H9 (cell line): Measurements from ENCODE around the gene TMEM98. TPM values are rescaled to one million over a fixed set of nuclear protein-coding genes. Genes with fewer than 3 reads are reported as not detected.
"Not testable (repeated sequence)": the region's sequence is repeated elsewhere in the genome, so short reads cannot be mapped to it uniquely, and the experiment has no call there.

ENCODE experiments used
- DNase-seq: peaks from one replicate; pipeline ENCODE4 v3.0.0-alpha.2; 2017
- H2AFZ ChIP-seq: one replicate; pipeline ENCODE4 v1.6.1; 2013; ENCODE audit warnings: mild to moderate bottlenecking, low read length, control low read depth, moderate library complexity
- H2AK5ac ChIP-seq: 2 replicates; pipeline ENCODE4 v1.6.1; 2013; ENCODE audit warnings: low read length, control low read depth, mixed read lengths; ENCODE audit not compliant: insufficient read length
- H2BK120ac ChIP-seq: one replicate; pipeline ENCODE4 v1.6.1; 2013; ENCODE audit warnings: low read depth, mild to moderate bottlenecking, low read length, control low read depth, inconsistent platforms; ENCODE audit not compliant: poor library complexity, severe bottlenecking
- H2BK12ac ChIP-seq: 2 replicates; pipeline ENCODE4 v1.6.1; 2013; ENCODE audit warnings: low read length, control low read depth, mixed read lengths, low read depth; ENCODE audit not compliant: insufficient read length
- H2BK15ac ChIP-seq: 2 replicates; pipeline ENCODE4 v1.6.1; 2013; ENCODE audit warnings: low read depth, low read length, control low read depth
- H2BK20ac ChIP-seq: one replicate; pipeline ENCODE4 v1.6.1; 2013; ENCODE audit warnings: low read depth, mild to moderate bottlenecking, low read length, control low read depth, inconsistent platforms; ENCODE audit not compliant: poor library complexity, severe bottlenecking
- H2BK5ac ChIP-seq: 2 replicates; pipeline ENCODE4 v1.6.1; 2013; ENCODE audit warnings: low read length, control low read depth, mixed read lengths; ENCODE audit not compliant: insufficient read length
- H3K14ac ChIP-seq: 2 replicates; pipeline ENCODE4 v1.6.1; 2013; ENCODE audit warnings: low read length, control low read depth; ENCODE audit not compliant: insufficient read depth
- H3K18ac ChIP-seq: 2 replicates; pipeline ENCODE4 v1.6.1; 2013; ENCODE audit warnings: low read depth, mild to moderate bottlenecking, mixed read lengths, low read length, control low read depth; ENCODE audit not compliant: insufficient read length
- H3K23ac ChIP-seq: 2 replicates; pipeline ENCODE4 v1.6.1; 2013; ENCODE audit warnings: low read length, control low read depth, mixed read lengths, low read depth; ENCODE audit not compliant: insufficient read length
- H3K23me2 ChIP-seq: 2 replicates; pipeline ENCODE4 v1.6.1; 2013; ENCODE audit warnings: low read depth, mild to moderate bottlenecking, mixed read lengths, low read length, control low read depth; ENCODE audit not compliant: insufficient read length, poor library complexity, severe bottlenecking
- H3K27ac ChIP-seq: 2 replicates; pipeline ENCODE4 v1.5.1; 2013; ENCODE audit warnings: low read length, control low read depth, mixed read lengths, low read depth; ENCODE audit not compliant: insufficient read length
- H3K27me3 ChIP-seq: 2 replicates; pipeline ENCODE4 v1.6.1; 2013; ENCODE audit warnings: low read length, control low read depth, inconsistent platforms; ENCODE audit not compliant: insufficient read depth
- H3K4ac ChIP-seq: 2 replicates; pipeline ENCODE4 v1.6.1; 2013; ENCODE audit warnings: low read depth, mild to moderate bottlenecking, control low read depth, inconsistent platforms, low read length, moderate library complexity
- H3K4me1 ChIP-seq: 2 replicates; pipeline ENCODE4 v1.6.1; 2013; ENCODE audit warnings: low read length, control low read depth, inconsistent platforms; ENCODE audit not compliant: insufficient read depth
- H3K4me2 ChIP-seq: 2 replicates; pipeline ENCODE4 v1.6.1; 2013; ENCODE audit warnings: low read length, control low read depth, mixed read lengths; ENCODE audit not compliant: insufficient read length, insufficient read depth
- H3K56ac ChIP-seq: 2 replicates; pipeline ENCODE4 v1.6.1; 2013; ENCODE audit warnings: low read depth, mild to moderate bottlenecking, mixed read lengths, low read length, control low read depth; ENCODE audit not compliant: insufficient read length
- H3K79me1 ChIP-seq: 2 replicates; pipeline ENCODE4 v1.6.1; 2013; ENCODE audit warnings: low read depth, mild to moderate bottlenecking, moderate library complexity, low read length, control low read depth, inconsistent platforms; ENCODE audit not compliant: insufficient read depth, poor library complexity, severe bottlenecking
- H3K79me2 ChIP-seq: 2 replicates; pipeline ENCODE4 v1.6.1; 2013; ENCODE audit warnings: low read length, control low read depth, inconsistent platforms; ENCODE audit not compliant: insufficient read depth
- H3K9ac ChIP-seq: 2 replicates; pipeline ENCODE4 v1.6.1; 2013; ENCODE audit warnings: low read length, control low read depth, mixed read lengths; ENCODE audit not compliant: insufficient read length; ENCODE audit errors: extremely low read depth
- H3K9me3 ChIP-seq: one replicate; pipeline ENCODE4 v1.6.1; 2013; ENCODE audit warnings: low read depth, low read length, inconsistent platforms; ENCODE audit not compliant: control insufficient read depth
- H3T11ph ChIP-seq: one replicate; pipeline ENCODE4 v1.6.1; 2013; ENCODE audit warnings: mild to moderate bottlenecking, low read length, control low read depth, inconsistent platforms
- H4K20me1 ChIP-seq: one replicate; pipeline ENCODE4 v1.6.1; 2013; ENCODE audit not compliant: control insufficient read depth, insufficient read length, insufficient read depth
- H4K5ac ChIP-seq: 2 replicates; pipeline ENCODE4 v1.6.1; 2013; ENCODE audit warnings: low read depth, mild to moderate bottlenecking, mixed read lengths, low read length, control low read depth; ENCODE audit not compliant: insufficient read length
- H4K8ac ChIP-seq: replicated peaks from 2 replicates; pipeline ENCODE4 v1.6.1; 2013; ENCODE audit warnings: low read length, control low read depth, mixed read lengths, low read depth; ENCODE audit not compliant: insufficient read length
- H4K91ac ChIP-seq: 2 replicates; pipeline ENCODE4 v1.6.1; 2013; ENCODE audit warnings: low read depth, mild to moderate bottlenecking, moderate library complexity, mixed read lengths, low read length, control low read depth; ENCODE audit not compliant: insufficient read length
- H3K27ac Mint-ChIP-seq, 3 experiments: 2 replicates in 2 of 3; 3 replicates in 1 of 3; pipeline ENCODE4 v1.8.0; 2020 to 2021; ENCODE audit warnings: mixed read lengths in 3 of 3, mild to moderate bottlenecking in 1 of 3, moderate library complexity in 1 of 3
- H3K27me3 Mint-ChIP-seq: 2 replicates; pipeline ENCODE4 v1.8.0; 2021; ENCODE audit warnings: low read depth, mild to moderate bottlenecking, moderate library complexity, mixed read lengths
- H3K36me3 Mint-ChIP-seq, 3 experiments: 2 replicates in 2 of 3; 3 replicates in 1 of 3; pipeline ENCODE4 v1.8.0; 2020 to 2021; ENCODE audit warnings: low read depth in 3 of 3, mixed read lengths in 3 of 3; ENCODE audit not compliant: insufficient read depth in 1 of 3
- H3K4me1 Mint-ChIP-seq, 2 experiments: 2 replicates each; pipeline ENCODE4 v1.8.0; 2020; ENCODE audit warnings: mixed read lengths in 2 of 2
- H3K4me3 Mint-ChIP-seq, 2 experiments: 2 replicates in 1 of 2; 3 replicates in 1 of 2; pipeline ENCODE4 v1.8.0; 2020 to 2021; ENCODE audit warnings: mild to moderate bottlenecking in 2 of 2, mixed read lengths in 2 of 2, moderate library complexity in 1 of 2
- H3K9me3 Mint-ChIP-seq, 2 experiments: 2 replicates in 1 of 2; 3 replicates in 1 of 2; pipeline ENCODE4 v1.8.0; 2020; ENCODE audit warnings: mild to moderate bottlenecking in 2 of 2, mixed read lengths in 2 of 2, moderate library complexity in 1 of 2
- WGBS: extraction: QIAGEN DNeasy Blood & Tissue Kit; methylation state at CpG from one replicate; pipeline ENCODE4 v1.1.7; 2013; ENCODE audit warnings: missing lambda C conversion rate, low lambda C conversion rate, mixed read lengths; ENCODE audit not compliant: insufficient read length; ENCODE audit errors: extremely low coverage; 5-methylcytosine and 5-hydroxymethylcytosine counted together
- total RNA-seq: library from RNA; stranded (reverse); gene quantifications from 2 replicates; pipeline ENCODE4 v1.2.1, GENCODE V29; 2021
- TF ChIP-seq, protein P1 (sequence below): fragments of 200-600 bp; sonication (generic); conservative IDR thresholded peaks from 3 replicates; pipeline ENCODE4 v1.8.0; 2021; ENCODE audit warnings: antibody characterized with exemption, mild to moderate bottlenecking

TMEM98 gene
- total RNA-seq, 1 experiment from 2014 or later, result 78.4 TPM

- Histone ChIP-seq H4K8ac (no peak overlapping the region), H4K91ac (no peak overlapping the region), H2BK20ac (no peak overlapping the region), H2BK12ac (no peak overlapping the region), H3K56ac (no peak overlapping the region), H3K23ac (no peak overlapping the region), H3K4me2 (no peak overlapping the region), H2BK120ac (no peak overlapping the region), H3K4ac (no peak overlapping the region), H3K14ac (no peak overlapping the region), H2BK15ac (no peak overlapping the region), H3K9ac (no peak overlapping the region), H2AFZ (no peak overlapping the region), H4K5ac (no peak overlapping the region), H3K79me2 (no peaks in the 10 kb centered on the region; the same call in 1 of the 2 replicates), H3K18ac (no peak overlapping the region), H3K27me3 (no peaks in the 10 kb centered on the region), H2AK5ac (no peak overlapping the region), H4K20me1 (no peaks in the 10 kb centered on the region), H3K79me1 (no peaks in the 10 kb centered on the region), H2BK5ac (no peak overlapping the region), H3K4me1 (peaks cover 7% of the 10 kb centered on the region; the same call in 1 of the 2 replicates), H3T11ph (no peak overlapping the region), H3K9me3 (no peaks in the 10 kb centered on the region), H3K23me2 (peaks cover 8% of the 10 kb centered on the region), H3K27ac (no peak overlapping the region)
- Mint-ChIP-seq H3K4me3 (no peak overlapping the region), H3K27me3 (no peaks in the 10 kb centered on the region), H3K36me3 (peaks cover 0 to 2% (median 0%) of the 10 kb centered on the region in 3 experiments; a peak in 3 of 7 replicates), H3K27ac (no peak overlapping the region; a peak in 1 of 7 replicates), H3K9me3 (peaks cover 0 to 4% of the 10 kb centered on the region in 2 experiments; a peak in 3 of 5 replicates), H3K4me1 (peaks cover 13 to 17% of the 10 kb centered on the region in 2 experiments)
- TF ChIP-seq, protein P1, sequence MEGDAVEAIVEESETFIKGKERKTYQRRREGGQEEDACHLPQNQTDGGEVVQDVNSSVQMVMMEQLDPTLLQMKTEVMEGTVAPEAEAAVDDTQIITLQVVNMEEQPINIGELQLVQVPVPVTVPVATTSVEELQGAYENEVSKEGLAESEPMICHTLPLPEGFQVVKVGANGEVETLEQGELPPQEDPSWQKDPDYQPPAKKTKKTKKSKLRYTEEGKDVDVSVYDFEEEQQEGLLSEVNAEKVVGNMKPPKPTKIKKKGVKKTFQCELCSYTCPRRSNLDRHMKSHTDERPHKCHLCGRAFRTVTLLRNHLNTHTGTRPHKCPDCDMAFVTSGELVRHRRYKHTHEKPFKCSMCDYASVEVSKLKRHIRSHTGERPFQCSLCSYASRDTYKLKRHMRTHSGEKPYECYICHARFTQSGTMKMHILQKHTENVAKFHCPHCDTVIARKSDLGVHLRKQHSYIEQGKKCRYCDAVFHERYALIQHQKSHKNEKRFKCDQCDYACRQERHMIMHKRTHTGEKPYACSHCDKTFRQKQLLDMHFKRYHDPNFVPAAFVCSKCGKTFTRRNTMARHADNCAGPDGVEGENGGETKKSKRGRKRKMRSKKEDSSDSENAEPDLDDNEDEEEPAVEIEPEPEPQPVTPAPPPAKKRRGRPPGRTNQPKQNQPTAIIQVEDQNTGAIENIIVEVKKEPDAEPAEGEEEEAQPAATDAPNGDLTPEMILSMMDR, result no peak
- peak; percentile 27 for DNase-seq
- no CpG with 5 or more reads among the region's 5 CpGs for WGBS
Measured at GRCh38 chr17:32926183-32926582, 1.8 kb upstream of the TMEM98 start.

DNA sequence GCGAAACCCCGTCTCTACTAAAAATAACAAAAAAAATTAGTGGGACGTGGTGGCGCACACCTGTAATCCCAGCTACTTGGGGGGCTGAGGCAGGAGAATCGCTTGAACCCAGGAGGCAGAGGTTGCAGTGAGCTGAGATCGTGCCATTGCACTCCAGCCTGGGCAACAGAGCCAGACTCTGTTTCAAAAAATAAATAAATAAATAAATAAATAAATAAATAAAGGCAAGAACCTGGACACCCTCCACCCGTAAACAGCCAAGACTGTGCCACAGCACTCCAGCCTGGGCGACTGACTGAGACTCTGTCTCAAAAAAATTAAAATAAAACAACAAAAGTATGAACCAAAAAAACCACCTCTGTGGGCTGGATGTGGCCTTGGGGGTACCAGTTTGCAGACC is 1.2 kb upstream of the TMEM98 start:
- H2AFZ ChIP-seq, H3K36me3 Mint-ChIP-seq, H3K9me3 ChIP-seq, H4K5ac ChIP-seq, H3K9me3 Mint-ChIP-seq, DNase-seq, H3K27ac ChIP-seq, H3K79me2 ChIP-seq, H3K4me2 ChIP-seq, H2BK12ac ChIP-seq, H3K56ac ChIP-seq, H3K23me2 ChIP-seq, H3K4me3 Mint-ChIP-seq, H3K18ac ChIP-seq, H3K27ac Mint-ChIP-seq, H3K27me3 ChIP-seq, H2AK5ac ChIP-seq, H2BK5ac ChIP-seq, H2BK120ac ChIP-seq, H3K23ac ChIP-seq, H3K79me1 ChIP-seq, H3K4ac ChIP-seq, H3K27me3 Mint-ChIP-seq, H2BK15ac ChIP-seq, H4K8ac ChIP-seq, H4K20me1 ChIP-seq, H3T11ph ChIP-seq, H2BK20ac ChIP-seq, H3K14ac ChIP-seq, H4K91ac ChIP-seq, H3K9ac ChIP-seq, H3K4me1 ChIP-seq: not testable (repeated sequence)
- no CpG with 5 or more reads among the region's 8 CpGs for WGBS
- peaks cover 13 to 17% of the 10 kb centered on the region in 2 experiments for H3K4me1 Mint-ChIP-seq
